ENCODE results near the gene CLNK. TPM values are rescaled to one million over a fixed set of nuclear protein-coding genes. Genes with fewer than 3 reads are reported as not detected.

The CLNK gene
- total and polyA plus RNA-seq, 2 of the 13 experiments (the other 11 are each of a cell fraction or from before 2014, with no cell fraction given), result not detected

GRCh38 chr4:10569491-10569890 lies 115.1 kb downstream of the CLNK start (continued):
- TF ChIP-seq ATF6 (CRISPR knock-in tag; conservative IDR thresholded peaks at IDR 0.05) (no peak), ZNF496 (CRISPR knock-in tag; IDR thresholded peaks at IDR 0.05; ENCODE audit: insufficient replicate concordance) (no peak), DRAP1 (CRISPR knock-in tag; IDR thresholded peaks at IDR 0.05) (no peak), ZNF773 (CRISPR knock-in tag; IDR thresholded peaks at IDR 0.05; ENCODE audit: borderline replicate concordance) (no peak), TBX2 (CRISPR knock-in tag; IDR thresholded peaks at IDR 0.05; ENCODE audit: borderline replicate concordance) (no peak), GATA4 (IDR thresholded peaks at IDR 0.05; ENCODE audit: borderline replicate concordance, low read depth) (no peak), ZNF639 (CRISPR knock-in tag; conservative IDR thresholded peaks at IDR 0.05) (no peak), HMG20A (CRISPR knock-in tag; IDR thresholded peaks at IDR 0.05; ENCODE audit: borderline replicate concordance) (no peak)

GRCh38 chr4:10567766-10568165 lies 116.8 kb downstream of the CLNK start:
- ATAC-seq (no peak), FAIRE-seq (no peak)
- intact Hi-C loops (cut with micrococcal nuclease; ENCODE audit: unreplicated experiment), result no loop called here
- TF ChIP-seq HNRNPL (IDR thresholded peaks at IDR 0.05; ENCODE audit: low read depth, low read length) (no peak), USF2 (IDR thresholded peaks at IDR 0.05; ENCODE audit: low read depth, low read length) (no peak), USF2 (CRISPR knock-in tag; IDR thresholded peaks at IDR 0.05; ENCODE audit: borderline replicate concordance) (no peak), NFE2L1 (CRISPR knock-in tag; IDR thresholded peaks at IDR 0.05; ENCODE audit: borderline replicate concordance) (no peak), PPARG (CRISPR knock-in tag; conservative IDR thresholded peaks at IDR 0.05) (no peak)

More at GRCh38 chr4:10567766-10568165, 116.8 kb downstream of the CLNK start:
- no TSS peak for BruUV-seq (replicated peaks)
- Histone ChIP-seq H4K20me1 (ENCODE audit: insufficient read depth, low read length) (no peaks in the 10 kb centered on the region), H3K36me3 (replicated peaks in 1 of 2; ENCODE audit: control insufficient read depth in 1 of 2, insufficient read depth in 2 of 2, low read length in 2 of 2) (no peaks in the 10 kb centered on the region), H3K4me2 (ENCODE audit: low read depth, low read length) (no peak overlapping the region), H3K27me3 (ENCODE audit: control insufficient read depth in 1 of 2, insufficient read depth in 2 of 2, low read length in 2 of 2) (no peaks in the 10 kb centered on the region; a peak in 1 of 5 replicates), H3K4me3 (replicated peaks in 1 of 3; ENCODE audit: insufficient read depth in 1 of 3, low read depth in 2 of 3, low read length in 3 of 3) (no peak overlapping the region), H3K9me3 (ENCODE audit: low read length) (no peaks in the 10 kb centered on the region), H2AFZ (ENCODE audit: low read length) (no peak overlapping the region), H3K27ac (ENCODE audit: extremely low read length, insufficient read depth, low read length) (no peak overlapping the region), H3K4me1 (ENCODE audit: insufficient read depth, low read length) (no peaks in the 10 kb centered on the region), H3K9ac (ENCODE audit: insufficient read depth, low read depth, low read length) (no peak overlapping the region), H3K79me2 (ENCODE audit: insufficient read depth, low read length) (no peaks in the 10 kb centered on the region)
- DNase-seq (ENCODE audit: low spot score), result no peak
- in situ Hi-C loops (cut with HindIII; ENCODE audit: extremely low pct_ligation_motif_present, low pct_unique_long_range_greater_than_20kb), result no loop called here
- POLR2A ChIA-PET, result no interaction called here
- CTCF ChIA-PET (ENCODE audit: low intra/inter-chr PET ratio, low total read pairs), result no interaction called here
